Measurements from ENCODE around the gene KRTAP22-2. TPM values are rescaled to one million over a fixed set of nuclear protein-coding genes. Genes with fewer than 3 reads are reported as not detected.

Gene KRTAP22-2
- total RNA-seq, 1 donor = not detected

- DNase-seq (ENCODE audit: low read depth) = no peak
- no peak for TF ChIP-seq CTCF (IDR thresholded peaks at IDR 0.05; ENCODE audit: insufficient read depth, low read depth, low read length)
- no peak overlapping the region for H3K4me3 ChIP-seq (ENCODE audit: low read depth, low read length)
These were observed 12.4 kb downstream of the KRTAP22-2 start for GRCh38 chr21:30577766-30578165.

GRCh38 chr21:30567617-30568016 is 22.6 kb downstream of the KRTAP22-2 start:
- no peak overlapping the region for H3K4me3 ChIP-seq (ENCODE audit: low read depth, low read length)
- TF ChIP-seq CTCF (IDR thresholded peaks at IDR 0.05; ENCODE audit: insufficient read depth, low read depth, low read length) = no peak
- DNase-seq (ENCODE audit: low read depth) = no peak

GRCh38 chr21:30563630-30564029 is 26.6 kb downstream of the KRTAP22-2 start:
- no peak for TF ChIP-seq CTCF (IDR thresholded peaks at IDR 0.05; ENCODE audit: insufficient read depth, low read depth, low read length)
- H3K4me3 ChIP-seq (ENCODE audit: low read depth, low read length) = no peak overlapping the region
- DNase-seq (ENCODE audit: low read depth) = no peak

- no peak for TF ChIP-seq CTCF (IDR thresholded peaks at IDR 0.05; ENCODE audit: insufficient read depth, low read depth, low read length)
- no peak for DNase-seq (ENCODE audit: low read depth)
- no peak overlapping the region for H3K4me3 ChIP-seq (ENCODE audit: low read depth, low read length)
These were observed 27.1 kb downstream of the KRTAP22-2 start for GRCh38 chr21:30563072-30563471.

- TF ChIP-seq CTCF (IDR thresholded peaks at IDR 0.05; ENCODE audit: insufficient read depth, low read depth, low read length) = no peak
- H3K4me3 ChIP-seq (ENCODE audit: low read depth, low read length) = no peak overlapping the region
- no peak for DNase-seq (ENCODE audit: low read depth)
These were observed 28.2 kb downstream of the KRTAP22-2 start for GRCh38 chr21:30561957-30562356.

GRCh38 chr21:30561264-30561895 is 28.8 kb downstream of the KRTAP22-2 start, which contains the start of gene KRTAP19-7:
Gene KRTAP19-7 (minus strand): TSS chr21:30561314. CDS start chr21:30561289, 25 bp downstream.
- TF ChIP-seq CTCF (IDR thresholded peaks at IDR 0.05; ENCODE audit: insufficient read depth, low read depth, low read length) = no peak
- no peak within 1 kb of the TSS for H3K4me3 ChIP-seq (ENCODE audit: low read depth, low read length)
- no peak for DNase-seq (ENCODE audit: low read depth)

- H3K4me3 ChIP-seq (ENCODE audit: low read depth, low read length) = no peak overlapping the region
- TF ChIP-seq CTCF (IDR thresholded peaks at IDR 0.05; ENCODE audit: insufficient read depth, low read depth, low read length) = no peak
- DNase-seq (ENCODE audit: low read depth) = no peak
These were observed 35.1 kb downstream of the KRTAP22-2 start for GRCh38 chr21:30555095-30555494.
